D341Med (cell line): Measurements from ENCODE around the gene SMARCA5.
"Not testable (repeated sequence)": the region's sequence is repeated elsewhere in the genome, so short reads cannot be mapped to it uniquely, and the experiment has no call there.

Source experiments
- DNase-seq: peaks from one replicate; pipeline ENCODE4 v3.0.0; 2012; ENCODE audit warnings: low spot score

The SMARCA5 gene, protein sequence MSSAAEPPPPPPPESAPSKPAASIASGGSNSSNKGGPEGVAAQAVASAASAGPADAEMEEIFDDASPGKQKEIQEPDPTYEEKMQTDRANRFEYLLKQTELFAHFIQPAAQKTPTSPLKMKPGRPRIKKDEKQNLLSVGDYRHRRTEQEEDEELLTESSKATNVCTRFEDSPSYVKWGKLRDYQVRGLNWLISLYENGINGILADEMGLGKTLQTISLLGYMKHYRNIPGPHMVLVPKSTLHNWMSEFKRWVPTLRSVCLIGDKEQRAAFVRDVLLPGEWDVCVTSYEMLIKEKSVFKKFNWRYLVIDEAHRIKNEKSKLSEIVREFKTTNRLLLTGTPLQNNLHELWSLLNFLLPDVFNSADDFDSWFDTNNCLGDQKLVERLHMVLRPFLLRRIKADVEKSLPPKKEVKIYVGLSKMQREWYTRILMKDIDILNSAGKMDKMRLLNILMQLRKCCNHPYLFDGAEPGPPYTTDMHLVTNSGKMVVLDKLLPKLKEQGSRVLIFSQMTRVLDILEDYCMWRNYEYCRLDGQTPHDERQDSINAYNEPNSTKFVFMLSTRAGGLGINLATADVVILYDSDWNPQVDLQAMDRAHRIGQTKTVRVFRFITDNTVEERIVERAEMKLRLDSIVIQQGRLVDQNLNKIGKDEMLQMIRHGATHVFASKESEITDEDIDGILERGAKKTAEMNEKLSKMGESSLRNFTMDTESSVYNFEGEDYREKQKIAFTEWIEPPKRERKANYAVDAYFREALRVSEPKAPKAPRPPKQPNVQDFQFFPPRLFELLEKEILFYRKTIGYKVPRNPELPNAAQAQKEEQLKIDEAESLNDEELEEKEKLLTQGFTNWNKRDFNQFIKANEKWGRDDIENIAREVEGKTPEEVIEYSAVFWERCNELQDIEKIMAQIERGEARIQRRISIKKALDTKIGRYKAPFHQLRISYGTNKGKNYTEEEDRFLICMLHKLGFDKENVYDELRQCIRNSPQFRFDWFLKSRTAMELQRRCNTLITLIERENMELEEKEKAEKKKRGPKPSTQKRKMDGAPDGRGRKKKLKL

DNA sequence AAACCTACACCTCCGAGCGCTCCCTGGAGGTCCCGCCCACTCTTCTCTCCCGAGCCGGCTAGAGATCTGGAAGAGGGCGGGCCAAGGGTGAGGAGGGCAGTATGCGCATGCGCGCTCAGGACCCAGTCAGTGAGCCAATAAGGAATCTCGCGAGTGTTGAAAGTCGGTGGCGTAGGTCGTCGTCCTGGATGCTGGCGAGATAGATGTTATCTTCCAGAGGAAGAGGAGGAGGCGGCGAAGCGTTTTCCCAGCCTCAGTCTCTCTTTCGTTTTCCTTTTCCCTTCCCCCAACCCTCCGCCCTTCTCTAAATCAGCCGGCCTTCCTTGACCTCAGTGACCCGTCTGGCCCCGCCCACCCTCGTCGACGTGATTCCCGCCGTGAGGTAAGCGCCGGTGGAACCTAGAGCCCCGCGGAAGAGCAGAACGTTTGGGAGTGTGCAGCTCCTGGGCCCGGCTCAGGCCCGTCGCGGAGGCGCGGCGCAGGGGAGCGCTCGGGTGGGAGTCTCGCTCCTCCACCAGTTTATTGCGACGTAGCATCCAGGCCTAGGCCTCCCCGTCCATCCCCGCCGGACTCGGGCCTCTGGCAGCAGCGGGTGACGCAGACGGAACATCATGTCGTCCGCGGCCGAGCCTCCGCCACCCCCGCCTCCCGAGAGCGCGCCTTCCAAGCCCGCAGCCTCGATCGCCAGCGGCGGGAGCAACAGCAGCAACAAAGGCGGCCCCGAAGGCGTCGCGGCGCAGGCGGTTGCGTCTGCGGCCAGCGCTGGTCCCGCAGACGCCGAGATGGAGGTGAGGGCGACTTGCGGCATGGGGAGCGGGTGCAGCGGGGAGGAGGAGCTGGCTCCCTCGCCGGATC, at the start of gene SMARCA5:
TSS of gene SMARCA5 (plus strand) at position 389 of the 855 bp plus-strand sequence. CDS start at position 612, 223 bp downstream.
- peak; percentile 97 for DNase-seq

DNA sequence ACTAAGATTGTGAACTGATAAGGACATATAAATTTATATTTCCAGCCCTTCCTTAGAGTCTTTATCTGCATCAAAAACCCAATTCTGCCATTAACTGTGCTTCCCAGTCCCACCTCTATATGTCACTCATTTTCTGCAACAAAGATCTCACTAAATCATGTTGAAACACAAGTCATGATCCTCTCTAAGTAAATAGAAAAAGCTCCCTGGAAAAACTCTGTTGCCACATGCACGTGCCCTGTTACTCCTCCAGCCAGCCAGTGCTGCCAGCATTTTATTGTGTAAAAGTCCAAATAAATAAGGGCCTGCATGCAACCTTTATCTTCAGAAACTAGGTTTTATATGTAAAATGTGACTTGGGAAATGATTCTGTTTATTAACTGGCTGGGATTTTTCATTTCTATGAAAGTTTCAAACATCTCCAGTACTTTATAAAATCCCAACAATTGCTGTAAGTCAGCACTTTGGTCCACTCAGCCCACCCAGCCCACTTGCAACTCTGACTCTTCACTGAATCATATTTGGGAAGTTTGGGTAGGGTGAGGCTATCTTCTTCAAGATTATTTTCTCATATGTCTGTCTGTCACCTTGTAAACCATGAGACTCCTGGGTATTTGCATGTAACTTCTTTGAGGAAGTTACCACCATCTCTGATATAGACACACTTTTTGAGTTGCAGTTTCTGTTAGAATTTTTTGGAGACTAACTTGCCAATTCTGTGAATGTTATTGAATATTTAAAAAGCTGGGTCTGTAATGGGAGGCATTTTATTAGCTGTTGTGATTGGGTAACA, 40.0 kb upstream of the SMARCA5 start:
- DNase-seq: no peak

DNA sequence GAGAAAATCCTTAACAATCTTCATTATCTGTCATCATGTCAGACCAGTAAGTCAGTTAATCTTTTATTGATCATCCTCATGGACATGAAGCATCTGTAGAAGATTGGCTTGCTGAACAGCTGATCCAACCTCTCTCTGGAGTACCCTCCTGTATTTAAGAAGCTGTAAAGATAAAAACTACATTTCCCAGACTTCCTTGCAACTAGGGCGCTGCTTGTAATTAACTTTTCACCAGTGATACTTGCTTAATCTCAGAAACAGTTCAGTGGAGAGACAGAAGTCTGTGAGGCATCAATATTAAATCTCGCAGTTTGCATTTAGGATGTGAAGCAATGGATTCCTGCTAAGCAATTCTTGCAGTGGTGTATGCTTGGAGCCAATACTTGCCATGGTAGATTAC, 36.0 kb upstream of the SMARCA5 start:
- no peak for DNase-seq

DNA sequence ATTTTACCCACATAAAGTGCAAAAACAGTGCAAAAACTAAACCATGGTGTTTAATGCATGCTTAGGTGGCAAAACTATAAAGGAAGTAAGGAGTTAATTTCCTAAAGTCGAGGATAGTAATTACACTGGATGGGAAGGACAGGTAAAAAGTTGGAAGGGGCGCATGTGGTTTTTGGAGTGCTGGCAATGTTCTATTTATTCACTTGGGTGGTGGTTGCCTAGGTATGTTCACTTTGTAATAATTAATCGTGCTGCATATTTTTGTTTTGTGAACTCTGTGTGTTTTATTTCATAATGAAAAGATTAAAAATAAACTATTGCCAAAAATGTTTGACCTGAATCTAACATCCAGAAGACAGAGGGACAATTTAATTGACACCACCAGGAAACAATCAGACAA, 32.1 kb upstream of the SMARCA5 start:
- DNase-seq: no peak

DNA sequence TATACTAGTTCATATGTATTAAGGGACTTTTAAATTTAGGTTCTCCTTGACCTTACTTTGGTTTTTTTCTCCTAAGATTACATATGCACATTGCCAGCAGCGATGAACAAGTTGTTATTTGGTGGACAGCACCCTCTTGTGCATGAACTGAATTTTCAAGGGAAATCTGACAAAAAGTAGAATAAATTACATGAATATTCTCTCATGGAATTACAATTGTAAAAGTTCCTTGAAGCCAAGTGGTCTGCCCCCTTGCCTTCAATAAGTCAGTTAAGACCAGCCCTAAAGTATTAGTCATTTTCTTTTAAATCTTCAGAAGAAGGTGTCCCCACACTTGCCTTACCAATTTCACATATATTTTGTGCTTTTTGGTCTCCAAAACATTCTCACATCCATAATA, 30.7 kb upstream of the SMARCA5 start:
- peak; percentile 48 for DNase-seq

DNA sequence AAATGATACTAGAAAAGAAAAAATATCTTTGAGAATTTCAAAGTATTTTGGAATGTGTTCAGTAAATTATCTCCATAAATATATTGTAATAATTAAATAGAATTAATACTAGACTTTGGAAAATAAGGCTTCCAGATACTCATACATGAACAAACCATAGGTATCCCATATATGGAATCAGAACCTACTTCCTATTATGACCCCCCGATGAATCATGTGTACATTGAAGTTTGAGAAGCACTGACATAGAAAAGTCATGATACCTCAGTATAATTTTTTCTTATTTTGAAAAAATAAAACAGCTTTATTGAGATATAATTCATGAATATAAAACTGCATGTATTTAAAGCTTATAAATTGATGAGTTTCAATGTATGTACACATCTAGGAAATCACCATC, 27.2 kb upstream of the SMARCA5 start:
- DNase-seq: no peak

DNA sequence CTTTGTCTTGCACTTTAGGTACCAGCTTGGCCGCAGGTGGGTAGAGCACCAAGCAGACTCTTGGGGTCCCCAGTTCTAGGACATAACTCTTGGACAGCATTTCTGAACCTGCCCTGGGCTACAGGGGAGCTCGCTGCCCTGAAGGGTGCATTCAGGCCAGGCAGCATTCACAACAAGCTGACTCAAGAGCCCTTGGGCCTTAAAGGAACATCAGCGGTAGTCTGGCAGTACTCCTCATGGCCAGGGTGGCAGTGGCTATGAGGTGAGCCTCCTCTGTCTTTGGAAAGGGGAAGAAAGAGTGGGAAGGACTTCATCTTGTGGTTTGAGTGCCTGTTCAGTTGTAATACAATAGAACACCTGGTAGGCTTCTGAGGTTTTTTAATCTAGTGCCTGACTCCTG, 24.8 kb upstream of the SMARCA5 start:
- DNase-seq: no peak

DNA sequence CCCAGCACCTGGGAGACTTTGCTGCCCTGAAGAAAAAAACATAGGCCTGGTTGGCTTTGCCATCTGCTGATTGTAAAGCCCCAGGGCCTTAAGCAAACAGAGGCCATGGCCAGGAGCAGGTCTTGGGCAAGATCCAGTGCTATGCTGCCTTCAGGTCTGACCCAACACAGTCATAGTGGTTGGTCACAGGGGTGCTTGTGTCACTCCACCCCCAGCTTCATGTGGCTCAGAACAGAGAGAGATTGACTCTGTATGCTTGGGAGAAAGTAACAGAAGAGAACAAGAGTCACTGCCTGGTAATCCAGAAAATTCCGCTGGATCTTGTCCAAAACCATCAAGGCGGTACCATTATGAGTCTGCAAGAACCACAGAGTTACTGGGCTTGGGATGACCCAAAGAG, 24.4 kb upstream of the SMARCA5 start:
- no peak for DNase-seq

DNA sequence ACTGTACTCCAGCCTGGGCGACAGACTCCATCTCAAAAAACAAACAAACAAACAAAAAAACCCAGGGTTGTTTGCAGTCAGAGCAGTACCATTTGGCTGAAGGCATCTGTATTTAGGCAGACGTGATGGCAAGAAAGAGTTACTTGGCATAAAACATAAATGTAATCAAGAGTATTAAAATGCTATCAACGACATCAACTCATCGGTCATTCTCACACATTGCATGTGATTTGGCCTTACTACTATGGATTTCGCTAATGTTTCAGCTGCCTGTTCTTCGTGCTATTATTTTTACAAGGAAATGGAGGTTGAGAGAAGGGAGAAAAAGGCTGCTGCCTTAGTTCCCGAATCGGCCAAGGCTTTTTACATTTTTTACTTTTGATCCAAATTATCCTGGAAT, 15.5 kb upstream of the SMARCA5 start:
- DNase-seq: no peak

DNA sequence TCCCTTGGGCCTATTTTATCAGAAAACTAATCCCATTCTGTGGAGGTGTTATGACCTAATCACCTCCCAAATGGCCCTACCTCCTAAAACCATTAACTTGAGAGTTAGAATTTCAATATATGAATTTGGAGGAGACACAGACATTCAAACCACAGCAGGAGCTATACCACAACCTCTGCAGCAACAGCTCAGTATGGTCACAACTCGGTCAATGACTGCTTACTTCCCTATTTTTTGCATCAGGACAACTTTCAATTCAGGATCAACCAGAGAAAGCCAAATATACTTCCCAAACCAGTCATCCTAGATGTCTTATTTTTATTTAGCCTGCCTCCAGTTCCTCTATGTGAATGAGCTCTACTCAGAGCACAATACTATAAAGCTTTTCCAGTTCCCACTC, 11.3 kb upstream of the SMARCA5 start:
- no peak for DNase-seq

DNA sequence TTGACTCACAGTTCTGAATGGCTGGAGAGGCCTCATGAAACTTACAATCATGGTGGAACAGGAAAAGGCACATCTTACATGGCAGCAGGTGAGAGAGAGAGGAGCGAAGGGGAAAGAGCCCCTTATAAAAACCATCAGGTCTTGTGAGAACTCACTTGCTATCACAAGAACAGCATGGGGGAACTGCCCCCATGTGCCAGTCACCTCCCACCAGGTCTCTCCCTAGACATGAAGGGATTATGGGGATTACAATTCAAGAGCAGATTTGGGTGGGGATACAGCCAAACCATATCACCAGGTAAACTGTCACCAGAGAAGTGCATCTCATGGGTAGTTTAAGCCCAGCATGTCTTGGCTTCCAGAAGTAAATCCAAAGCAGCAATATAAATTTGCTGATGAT, 7.5 kb upstream of the SMARCA5 start:
- no peak for DNase-seq

DNA sequence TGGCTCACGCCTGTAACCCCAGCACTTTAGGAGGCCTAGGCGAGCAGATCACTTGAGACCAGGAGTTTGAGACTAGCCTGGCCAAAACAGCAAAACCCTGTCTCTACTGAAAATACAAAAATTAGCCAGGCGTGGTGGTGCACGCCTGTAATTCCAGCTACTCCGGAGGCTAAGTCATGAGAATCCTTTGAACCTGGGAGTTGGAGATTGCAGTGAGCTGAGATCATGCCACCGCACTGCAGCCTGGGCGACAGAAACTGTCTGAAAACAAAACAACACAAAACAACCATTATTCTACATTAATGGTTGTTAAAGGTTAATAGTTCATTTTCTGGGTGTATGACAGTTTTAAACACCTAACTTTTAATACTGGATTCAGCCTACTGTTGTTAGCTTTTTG, 1.6 kb upstream of the SMARCA5 start:
- DNase-seq: no peak

DNA sequence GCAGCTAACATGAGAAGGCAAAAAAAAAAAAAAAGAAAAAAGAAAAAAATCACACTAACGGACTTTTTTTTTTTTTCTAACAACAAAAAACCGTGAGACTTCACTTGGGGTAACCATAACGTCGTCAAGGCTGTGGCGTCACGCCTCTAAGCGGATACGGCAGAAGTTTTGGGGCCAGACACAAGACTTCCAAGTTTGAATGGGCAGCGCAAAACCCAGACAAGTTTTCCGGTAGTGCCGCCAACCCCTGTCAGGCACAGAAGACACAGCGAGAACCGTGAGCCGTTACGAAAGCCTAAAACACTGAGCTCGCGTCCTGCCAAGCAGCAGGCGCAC, 556 bp upstream of the SMARCA5 start:
- DNase-seq: no peak

DNA sequence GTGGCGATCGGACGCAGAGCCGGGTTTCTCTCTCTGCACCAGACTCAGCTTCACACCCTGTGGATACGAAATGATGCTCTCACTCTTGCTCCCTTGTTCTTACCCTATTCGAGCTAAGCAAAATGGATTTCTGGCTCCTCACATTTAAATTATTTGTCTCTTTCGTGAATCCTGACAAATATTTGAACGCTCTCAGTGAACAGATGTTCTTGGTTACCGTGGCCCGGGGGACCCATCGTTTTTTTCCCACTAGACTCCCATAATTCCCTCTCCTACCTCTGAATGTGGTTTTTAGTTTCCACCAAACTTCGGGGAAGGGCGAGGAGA, 630 bp downstream of the SMARCA5 start:
- no peak for DNase-seq

DNA sequence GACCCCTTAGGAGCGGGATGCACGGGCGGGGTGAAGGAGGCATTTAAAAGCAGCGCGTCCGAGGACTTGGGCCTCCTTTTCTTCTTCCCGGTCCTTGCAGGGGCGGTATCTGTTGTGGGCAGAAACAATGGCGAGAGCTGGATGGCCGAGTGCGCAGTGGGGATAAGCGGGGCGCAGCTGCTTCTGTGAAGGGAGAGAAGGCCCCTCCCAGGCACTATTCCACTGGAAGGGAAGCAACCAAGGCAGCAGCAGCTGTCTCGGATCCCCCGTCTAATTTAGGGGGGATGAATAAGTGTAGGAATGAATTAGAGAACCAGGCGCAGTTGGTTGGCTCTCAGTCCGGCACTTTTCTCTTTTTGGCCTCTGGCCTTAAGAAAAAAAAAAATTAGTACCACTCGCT, 995 bp downstream of the SMARCA5 start:
- DNase-seq: peak; percentile 67

DNA sequence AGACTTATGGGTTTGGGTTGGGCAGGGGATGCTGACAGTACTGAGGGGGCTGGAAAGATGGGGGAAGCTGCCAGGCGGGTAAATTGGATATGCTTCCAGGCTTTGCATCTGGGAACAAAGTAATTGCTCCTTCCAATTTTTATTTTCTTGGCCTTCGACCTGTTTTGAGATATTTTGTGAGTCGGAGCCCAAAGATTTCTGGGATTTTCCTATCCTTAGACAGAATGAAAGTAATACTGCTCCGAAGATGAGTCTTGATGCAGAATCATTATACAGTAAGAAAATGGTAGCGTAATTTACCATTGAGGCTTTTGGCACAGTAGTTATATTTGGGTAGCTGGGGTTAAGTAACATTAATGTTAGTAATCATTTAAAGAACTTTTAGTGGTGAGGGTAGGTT, 1.4 kb downstream of the SMARCA5 start:
- no peak for DNase-seq

DNA sequence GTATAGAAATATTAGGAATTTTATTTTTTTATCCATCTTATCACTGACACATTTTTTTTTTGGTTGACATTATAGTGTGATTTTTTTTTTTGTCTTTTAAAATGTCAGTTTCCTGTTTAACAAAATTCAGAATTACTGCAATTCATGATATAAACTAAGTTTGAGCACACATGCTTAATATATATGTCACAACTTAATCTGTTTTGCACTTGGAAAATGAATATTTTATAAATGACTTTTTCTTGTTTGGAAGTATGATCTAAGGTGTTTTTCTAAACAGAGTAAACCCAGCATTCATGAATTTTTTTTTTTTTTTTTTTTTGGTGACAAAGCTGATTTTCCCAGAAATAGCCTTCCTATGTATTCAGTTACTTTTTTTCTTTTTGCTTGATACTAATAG, 2.4 kb downstream of the SMARCA5 start:
- no peak for DNase-seq

DNA sequence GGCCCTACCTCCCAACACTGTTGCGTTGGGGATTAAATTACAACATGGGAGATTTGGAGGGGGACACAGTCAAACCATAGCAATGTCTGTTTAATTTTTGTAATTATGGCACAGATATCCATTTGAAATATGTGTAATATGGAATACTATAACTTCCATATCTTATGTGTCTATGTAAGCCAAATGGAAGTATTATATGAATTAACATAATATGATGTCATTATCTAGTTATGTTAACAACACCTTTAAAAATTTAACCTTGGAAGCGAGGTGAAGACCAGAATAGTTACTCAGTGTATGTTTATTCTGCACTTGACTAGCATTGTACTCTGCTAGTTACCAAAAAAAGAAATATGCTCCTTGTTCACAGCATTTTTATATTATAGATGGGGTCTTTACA, 4.3 kb downstream of the SMARCA5 start:
- no peak for DNase-seq

DNA sequence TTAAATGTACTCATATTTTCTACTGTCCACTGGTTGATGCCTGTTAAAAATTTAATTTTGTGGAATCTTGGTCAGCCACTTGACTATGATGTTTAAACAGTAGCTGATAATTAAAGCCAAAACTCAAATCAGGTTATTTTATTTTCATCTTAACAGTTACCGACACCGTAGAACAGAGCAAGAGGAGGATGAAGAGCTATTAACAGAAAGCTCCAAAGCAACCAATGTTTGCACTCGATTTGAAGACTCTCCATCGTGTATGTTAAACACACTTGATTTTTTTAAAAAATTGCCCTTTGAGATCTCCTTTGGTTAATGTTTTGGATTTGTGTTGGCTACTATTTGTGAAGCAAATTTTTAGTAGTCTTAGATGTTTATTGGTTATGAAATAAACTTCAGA, 10.7 kb downstream of the SMARCA5 start:
- DNase-seq: no peak

DNA sequence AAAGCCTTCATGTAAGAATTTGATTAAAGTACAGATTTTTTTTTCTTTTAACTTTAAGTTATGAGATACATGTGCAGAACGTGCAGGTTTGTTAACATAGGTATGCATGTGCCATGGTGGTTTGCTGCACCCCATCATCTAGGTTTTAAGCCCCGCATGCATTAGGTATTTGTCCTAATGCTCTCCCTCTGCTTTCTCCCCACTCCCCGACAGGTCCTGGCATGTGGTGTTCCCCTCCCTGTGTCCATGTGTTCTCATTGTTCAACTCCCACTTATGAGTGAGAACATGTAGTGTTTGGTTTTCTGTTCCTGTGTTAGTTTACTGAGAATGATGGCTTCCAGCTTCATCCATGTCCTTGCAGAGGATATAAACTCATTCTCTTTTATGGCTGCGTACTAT, 14.5 kb downstream of the SMARCA5 start:
- DNase-seq: not testable (repeated sequence)

DNA sequence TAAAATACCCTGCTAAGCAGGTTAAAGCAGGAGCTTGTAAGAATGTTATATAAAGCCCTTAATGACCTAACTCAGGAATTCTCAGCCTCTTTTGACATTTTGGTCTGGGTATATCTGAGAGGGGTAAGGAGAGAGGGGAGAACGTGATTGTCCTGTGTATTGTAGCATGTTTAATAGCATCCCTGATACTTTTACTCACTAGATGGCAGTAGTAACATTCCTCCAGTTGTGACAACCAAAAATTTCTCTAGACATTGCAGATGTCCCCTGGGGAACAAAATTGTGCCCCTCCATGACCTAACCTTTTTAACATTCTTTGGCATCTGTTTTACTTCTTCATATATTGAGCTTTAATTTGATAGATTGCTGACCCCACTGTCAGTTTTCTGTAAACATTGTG, 17.9 kb downstream of the SMARCA5 start:
- peak; percentile 23 for DNase-seq
